ENCODE results near the gene GSTM2. TPM values are rescaled to one million over a fixed set of nuclear protein-coding genes. Genes with fewer than 3 reads are reported as not detected.

GSTM2 gene
- total RNA-seq, 1 experiment from 2014 or later = 10.2 TPM

DNA sequence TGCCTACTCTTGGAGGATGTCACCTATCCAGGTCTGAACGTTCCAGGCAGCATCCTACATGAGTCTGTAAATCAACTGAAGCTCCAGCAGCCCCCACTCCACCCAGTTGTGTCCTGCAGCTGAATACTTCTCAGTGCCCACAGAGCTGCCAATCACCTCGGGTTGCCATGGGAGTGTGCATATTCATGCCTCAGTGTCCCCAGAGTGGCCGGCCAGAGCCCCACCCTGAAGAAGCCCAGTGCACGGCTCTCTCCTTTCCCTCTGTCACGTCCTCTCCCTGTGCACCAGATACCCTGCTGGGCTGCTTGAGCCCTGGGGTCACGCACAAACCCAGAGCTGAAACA lies 28.0 kb upstream of the GSTM2 start:
- no peak overlapping the region for H2AFZ ChIP-seq
- H3K4me3 ChIP-seq = no peak overlapping the region
- no peaks in the 10 kb centered on the region for H4K20me1 ChIP-seq (ENCODE audit: insufficient read depth)
- intact Hi-C loops (cut with micrococcal nuclease; ENCODE audit: unreplicated experiment) = loop anchor here (5.0 kb wide), 1 partner anchor 372 kb away; no protein-coding TSS in a partner anchor
- H3K9me2 ChIP-seq (ENCODE audit: insufficient read depth) = no peaks in the 10 kb centered on the region
- POLR2A ChIA-PET (ENCODE audit: unreplicated experiment) = interaction anchor here (0.5 kb wide), 1 partner anchor 16 kb away, joined by 3 read pairs; the partner anchor contains the start of gene GSTM4
- no peak overlapping the region for H3K27ac ChIP-seq
- H3K4me1 ChIP-seq (replicated peaks; ENCODE audit: insufficient read depth) = peaks cover 28% of the 10 kb centered on the region
- no peaks in the 10 kb centered on the region for H3K79me2 ChIP-seq (ENCODE audit: low read depth)
- BruUV-seq (replicated peaks) = no TSS peak
- no peaks in the 10 kb centered on the region for H3K27me3 ChIP-seq (ENCODE audit: insufficient read depth, low read depth)
- CTCF ChIA-PET = interaction anchor here (0.5 to 3.9 kb wide), 11 partner anchors 11 to 703 kb away, joined by 3 to 48 read pairs (median 5); partner anchors contain the start of genes AHCYL1 and GNAI3
- no peak for TF ChIP-seq EZH2 (IDR thresholded peaks at IDR 0.05; ENCODE audit: low read depth)
- TF ChIP-seq, protein P1, sequence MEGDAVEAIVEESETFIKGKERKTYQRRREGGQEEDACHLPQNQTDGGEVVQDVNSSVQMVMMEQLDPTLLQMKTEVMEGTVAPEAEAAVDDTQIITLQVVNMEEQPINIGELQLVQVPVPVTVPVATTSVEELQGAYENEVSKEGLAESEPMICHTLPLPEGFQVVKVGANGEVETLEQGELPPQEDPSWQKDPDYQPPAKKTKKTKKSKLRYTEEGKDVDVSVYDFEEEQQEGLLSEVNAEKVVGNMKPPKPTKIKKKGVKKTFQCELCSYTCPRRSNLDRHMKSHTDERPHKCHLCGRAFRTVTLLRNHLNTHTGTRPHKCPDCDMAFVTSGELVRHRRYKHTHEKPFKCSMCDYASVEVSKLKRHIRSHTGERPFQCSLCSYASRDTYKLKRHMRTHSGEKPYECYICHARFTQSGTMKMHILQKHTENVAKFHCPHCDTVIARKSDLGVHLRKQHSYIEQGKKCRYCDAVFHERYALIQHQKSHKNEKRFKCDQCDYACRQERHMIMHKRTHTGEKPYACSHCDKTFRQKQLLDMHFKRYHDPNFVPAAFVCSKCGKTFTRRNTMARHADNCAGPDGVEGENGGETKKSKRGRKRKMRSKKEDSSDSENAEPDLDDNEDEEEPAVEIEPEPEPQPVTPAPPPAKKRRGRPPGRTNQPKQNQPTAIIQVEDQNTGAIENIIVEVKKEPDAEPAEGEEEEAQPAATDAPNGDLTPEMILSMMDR (conservative IDR thresholded peaks at IDR 0.05) = no peak
- no peak overlapping the region for H3K4me2 ChIP-seq
- no peaks in the 10 kb centered on the region for H3K9me3 ChIP-seq (ENCODE audit: insufficient read depth, low read depth)
- H3K36me3 ChIP-seq (ENCODE audit: low read depth) = no peaks in the 10 kb centered on the region
- no peak for DNase-seq
- H3F3A ChIP-seq (ENCODE audit: insufficient read depth, low read depth) = peaks cover 9% of the 10 kb centered on the region; the same call in 1 of the 2 replicates

DNA sequence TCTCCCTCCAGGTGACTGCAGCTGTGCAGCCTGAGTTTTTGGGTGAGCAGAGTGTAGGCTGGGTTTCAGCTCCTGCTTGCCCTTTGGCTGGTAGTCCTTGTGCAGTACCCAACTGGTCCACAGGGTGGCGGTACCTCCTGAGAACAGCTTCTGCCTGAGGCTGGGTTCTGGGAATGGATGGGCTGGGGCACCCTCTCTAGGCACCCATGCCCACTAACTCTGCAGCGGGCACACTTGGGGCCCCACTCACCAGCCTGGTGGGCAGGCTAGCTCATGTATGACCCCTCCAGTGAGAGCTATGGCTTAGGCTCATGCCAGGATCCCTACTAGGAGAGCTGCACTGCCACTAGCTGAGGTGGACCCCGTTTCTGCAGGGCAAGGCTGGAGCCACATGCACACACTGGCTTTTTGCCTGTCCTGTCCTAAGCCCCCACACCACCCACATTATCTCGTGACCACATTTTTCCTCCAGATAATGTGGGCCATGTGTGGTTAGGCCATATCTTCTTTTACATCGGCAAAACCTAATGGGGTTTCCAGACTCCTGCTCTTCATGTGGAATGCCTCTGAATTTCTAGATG lies 27.5 kb upstream of the GSTM2 start:
- no peaks in the 10 kb centered on the region for H3K9me3 ChIP-seq (ENCODE audit: insufficient read depth, low read depth)
- intact Hi-C loops (cut with micrococcal nuclease; ENCODE audit: unreplicated experiment) = loop anchor here (5.0 kb wide), 1 partner anchor 372 kb away; no protein-coding TSS in a partner anchor
- no peaks in the 10 kb centered on the region for H3K36me3 ChIP-seq (ENCODE audit: low read depth)
- H3F3A ChIP-seq (ENCODE audit: insufficient read depth, low read depth) = peaks cover 9% of the 10 kb centered on the region; the same call in 1 of the 2 replicates
- no peak overlapping the region for H3K4me3 ChIP-seq
- no peak overlapping the region for H2AFZ ChIP-seq
- no TSS peak for BruUV-seq (replicated peaks)
- no peak for TF ChIP-seq EZH2 (IDR thresholded peaks at IDR 0.05; ENCODE audit: low read depth)
- TF ChIP-seq, protein P1 (conservative IDR thresholded peaks at IDR 0.05) = peak; percentile 100
- CTCF ChIA-PET = interaction anchor here (0.5 to 3.9 kb wide), 11 partner anchors 11 to 702 kb away, joined by 3 to 48 read pairs (median 5); partner anchors contain the start of genes AHCYL1 and GNAI3
- H3K4me1 ChIP-seq (replicated peaks; ENCODE audit: insufficient read depth) = peaks cover 27% of the 10 kb centered on the region
- POLR2A ChIA-PET (ENCODE audit: unreplicated experiment) = interaction anchor here (0.5 to 0.6 kb wide), 2 partner anchors 16 to 241 kb away, joined by 3 read pairs; partner anchors contain the start of gene GSTM4
- peak; percentile 65 to 79 for DNase-seq
- H3K27me3 ChIP-seq (ENCODE audit: insufficient read depth, low read depth) = no peaks in the 10 kb centered on the region
- no peaks in the 10 kb centered on the region for H4K20me1 ChIP-seq (ENCODE audit: insufficient read depth)
- H3K4me2 ChIP-seq = no peak overlapping the region
- H3K79me2 ChIP-seq (ENCODE audit: low read depth) = no peaks in the 10 kb centered on the region
- no peaks in the 10 kb centered on the region for H3K9me2 ChIP-seq (ENCODE audit: insufficient read depth)
- no peak overlapping the region for H3K27ac ChIP-seq

DNA sequence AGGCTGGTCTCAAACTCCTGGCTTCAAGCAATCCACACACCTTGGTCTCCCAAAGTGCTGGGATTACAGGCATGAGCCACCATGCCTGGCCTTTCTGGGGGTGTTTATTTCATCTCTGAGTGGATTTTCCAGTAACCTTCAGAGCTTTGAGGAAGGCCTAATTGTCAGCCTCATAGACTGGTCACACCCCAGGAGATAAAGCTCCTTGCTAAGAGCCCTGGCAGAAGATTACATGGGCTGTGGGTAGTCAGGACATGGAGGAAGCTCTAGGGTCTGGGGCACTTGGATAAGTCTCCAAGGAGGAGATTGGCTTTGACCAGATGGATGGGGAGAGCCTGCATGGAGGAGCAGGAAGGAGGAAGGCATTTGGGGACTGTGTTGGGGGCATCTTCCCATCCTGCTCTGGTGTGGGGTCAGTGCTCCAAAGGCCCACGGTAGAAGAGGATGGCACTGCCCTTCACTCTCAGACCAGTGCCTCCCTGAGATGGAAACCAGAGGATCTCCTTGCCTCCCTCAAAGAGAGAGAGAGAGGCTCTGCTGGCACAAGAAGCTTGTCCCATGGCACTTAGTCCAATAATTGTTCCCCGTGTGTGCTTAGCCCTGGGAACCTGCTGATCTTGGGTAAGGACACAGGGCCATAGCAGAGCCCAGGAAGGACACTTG lies 26.6 kb upstream of the GSTM2 start:
- H3K4me2 ChIP-seq = no peak overlapping the region
- intact Hi-C loops (cut with micrococcal nuclease; ENCODE audit: unreplicated experiment) = loop anchor here (5.0 kb wide), 1 partner anchor 371 kb away; no protein-coding TSS in a partner anchor
- no peak overlapping the region for H3K27ac ChIP-seq
- TF ChIP-seq, protein P1 (conservative IDR thresholded peaks at IDR 0.05) = no peak
- TF ChIP-seq EZH2 (IDR thresholded peaks at IDR 0.05; ENCODE audit: low read depth) = no peak
- H3K4me1 ChIP-seq (replicated peaks; ENCODE audit: insufficient read depth) = peaks cover 19% of the 10 kb centered on the region
- H3K27me3 ChIP-seq (ENCODE audit: insufficient read depth, low read depth) = no peaks in the 10 kb centered on the region
- peaks cover under 1% of the 10 kb centered on the region; the same call in 1 of the 2 replicates for H3F3A ChIP-seq (ENCODE audit: insufficient read depth, low read depth)
- H4K20me1 ChIP-seq (ENCODE audit: insufficient read depth) = no peaks in the 10 kb centered on the region
- H3K4me3 ChIP-seq = no peak overlapping the region
- ChIA-PET CTCF (interaction anchor here (0.6 to 3.9 kb wide), 8 partner anchors 10 to 343 kb away, joined by 3 to 48 read pairs (median 20); partner anchors contain the start of genes AHCYL1 and GNAI3), POLR2A (ENCODE audit: unreplicated experiment) (no interaction called here)
- H3K79me2 ChIP-seq (ENCODE audit: low read depth) = no peaks in the 10 kb centered on the region
- no TSS peak for BruUV-seq (replicated peaks)
- no peak overlapping the region for H2AFZ ChIP-seq
- no peaks in the 10 kb centered on the region for H3K9me2 ChIP-seq (ENCODE audit: insufficient read depth)
- H3K9me3 ChIP-seq (ENCODE audit: insufficient read depth, low read depth) = no peaks in the 10 kb centered on the region
- no peak for DNase-seq
- H3K36me3 ChIP-seq (ENCODE audit: low read depth) = no peaks in the 10 kb centered on the region
